GM23248 (cell line): Measurements from ENCODE around the gene GRM7.

ENCODE experiments used
- EZH2 ChIP-seq: fragments of 200-600 bp; sonication (generic); IDR thresholded peaks from 2 replicates; pipeline ENCODE4 v1.6.1; 2018; ENCODE audit warnings: antibody characterized with exemption, mild to moderate bottlenecking; ENCODE audit not compliant: insufficient read depth, poor library complexity, severe bottlenecking
- EZH2phosphoT487 ChIP-seq: fragments of 200-600 bp; sonication (generic); IDR thresholded peaks from 2 replicates; pipeline ENCODE4 v1.6.1; 2018; ENCODE audit warnings: antibody characterized with exemption, moderate library complexity, mild to moderate bottlenecking, low read depth; ENCODE audit not compliant: insufficient read depth

DNA sequence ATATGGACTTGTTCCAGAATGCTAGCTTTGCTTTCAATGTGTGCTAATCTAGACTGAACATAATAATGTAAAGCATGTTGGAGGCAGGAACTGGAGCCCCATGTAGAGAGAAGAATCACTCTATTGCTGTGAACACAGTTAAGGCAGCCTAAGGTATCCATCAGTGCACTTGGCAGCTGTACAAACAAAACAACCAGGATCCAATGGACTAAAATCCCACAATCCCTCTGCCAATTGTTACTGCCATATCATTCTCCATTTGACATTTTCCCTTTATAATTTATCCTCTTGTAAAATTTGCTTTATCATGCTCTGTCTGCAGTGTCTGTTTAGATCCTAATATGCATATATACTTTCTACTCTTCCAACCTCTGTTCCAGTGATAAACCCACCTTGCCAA lies 883.9 kb downstream of the GRM7 start:
- no peak for TF ChIP-seq EZH2
- TF ChIP-seq EZH2phosphoT487: no peak
